Upper lobe of left lung (tissue), 6 donors: ENCODE results near the gene RCCD1. TPM values are rescaled to one million over a fixed set of nuclear protein-coding genes. Genes with fewer than 3 reads are reported as not detected.

Experiments used
- ATAC-seq, 2 donors: fragments of 200-7000 bp; cut with Tn5 transposase; one replicate each; pipeline ENCODE4 v1.9.1; 2022; ENCODE audit warnings: mild to moderate bottlenecking in 2 of 2, moderate library complexity in 2 of 2; ENCODE audit not compliant: low FRiP score in 2 of 2
- DNase-seq, 2 donors: peaks; one replicate each; pipeline ENCODE4 v3.0.0-alpha.2; 2019 to 2020
- H3K27ac ChIP-seq, 4 donors: fragments of 200-600 bp; sonication (generic); one replicate each; pipeline ENCODE4 v1.5.1; 2016 to 2019
- H3K27me3 ChIP-seq, 4 donors: fragments of 200-600 bp; sonication (generic); one replicate each; pipeline ENCODE4 v1.5.1; 2017 to 2019
- H3K36me3 ChIP-seq, 4 donors: fragments of 200-600 bp; sonication (generic); one replicate each; pipeline ENCODE4 v1.5.1; 2016 to 2019
- H3K4me1 ChIP-seq, 4 donors: fragments of 200-600 bp; sonication (generic); one replicate each; pipeline ENCODE4 v1.5.1; 2018 to 2019
- H3K4me3 ChIP-seq, 4 donors: fragments of 200-600 bp; sonication (generic); one replicate each; pipeline ENCODE4 v1.5.1; 2017 to 2019; ENCODE audit warnings: mild to moderate bottlenecking in 2 of 4, moderate library complexity in 1 of 4
- H3K9me3 ChIP-seq, 4 donors: fragments of 200-600 bp; sonication (generic); one replicate each; pipeline ENCODE4 v1.5.1; 2018 to 2019
- CTCF ChIP-seq, 6 experiments: fragments of 450-650 bp in 4 of 6; fragments of 200-600 bp in 2 of 6; sonication (generic) in 2 of 6; IDR thresholded peaks; one replicate each; pipeline ENCODE4 v1.5.1; 2016 to 2019; ENCODE audit warnings: antibody characterized with exemption in 6 of 6
- EP300 ChIP-seq, 4 donors: sonication (generic); formaldehyde crosslinking; IDR thresholded peaks; one replicate each; pipeline ENCODE4 v1.5.1; 2017; ENCODE audit warnings: antibody characterized with exemption in 4 of 4, control low read depth in 2 of 4
- POLR2A ChIP-seq, 4 donors: fragments of 450-650 bp; IDR thresholded peaks; one replicate each; pipeline ENCODE4 v1.5.1; 2016 to 2017; ENCODE audit warnings: antibody characterized with exemption in 4 of 4, mild to moderate bottlenecking in 2 of 4
- POLR2AphosphoS5 ChIP-seq, 2 donors: sonication (generic); formaldehyde crosslinking; IDR thresholded peaks; one replicate each; pipeline ENCODE4 v1.5.1; 2017; ENCODE audit warnings: antibody characterized with exemption in 2 of 2
- WGBS, 2 donors: methylation state at CpG; one replicate each; pipeline ENCODE4 v1.1.5; 2017 to 2018; 5-methylcytosine and 5-hydroxymethylcytosine counted together
- total RNA-seq, 6 donors: library from RNA; depleted of rRNA in 4 of 6; stranded (reverse); fragments of >200 nt in 4 of 6; gene quantifications; one replicate each; pipeline versions ENCODE4 v1.1.0 to v1.2.1, GENCODE V29; 2016 to 2021
- donor health status: DM: no; HTN: no; CAD: no; lungs with moderate emphysema.
- donor health status: DM: no; HTN: yes; CAD: no; lungs with severe emphysema.

The RCCD1 gene
- total RNA-seq, 6 donors from 2014 or later = 3.8 to 21.0 (median 9.4) TPM

GRCh38 chr15:90936823-90937222, 17.9 kb upstream of the RCCD1 start:
- DNase-seq = no peak
- no peak for ATAC-seq
- Histone ChIP-seq H3K27me3 (no peaks in the 10 kb centered on the region), H3K36me3 (peaks cover 26 to 45% (median 38%) of the 10 kb centered on the region in 4 donors), H3K4me3 (no peak overlapping the region), H3K4me1 (peaks cover 30 to 43% (median 31%) of the 10 kb centered on the region in 4 donors), H3K9me3 (no peaks in the 10 kb centered on the region), H3K27ac (no peak overlapping the region)
- WGBS, 2 donors = 82 to 85% methylated on average over 1 of the region's 1 CpG
- no peak for TF ChIP-seq POLR2AphosphoS5 (IDR thresholded peaks at IDR 0.05)
- TF ChIP-seq CTCF (IDR thresholded peaks at IDR 0.05) = no peak
- TF ChIP-seq EP300 (IDR thresholded peaks at IDR 0.05) = no peak
- TF ChIP-seq POLR2A (IDR thresholded peaks at IDR 0.05) = no peak

- H3K4me1 ChIP-seq = peaks cover 21 to 30% (median 25%) of the 10 kb centered on the region in 4 donors
- DNase-seq = no peak
- no peak for ATAC-seq
- no peak overlapping the region for H3K27ac ChIP-seq
- WGBS, 2 donors = 93% methylated on average over 5 of the region's 5 CpGs
- no peaks in the 10 kb centered on the region for H3K27me3 ChIP-seq
- no peak overlapping the region for H3K4me3 ChIP-seq
- no peaks in the 10 kb centered on the region for H3K9me3 ChIP-seq
- TF ChIP-seq POLR2AphosphoS5 (IDR thresholded peaks at IDR 0.05) = no peak
- no peak for TF ChIP-seq EP300 (IDR thresholded peaks at IDR 0.05)
- TF ChIP-seq POLR2A (IDR thresholded peaks at IDR 0.05) = no peak
- TF ChIP-seq CTCF (IDR thresholded peaks at IDR 0.05) = no peak
- H3K36me3 ChIP-seq = peaks cover 38 to 59% (median 52%) of the 10 kb centered on the region in 4 donors
Observed at GRCh38 chr15:90938261-90938660, 16.4 kb upstream of the RCCD1 start.

GRCh38 chr15:90939756-90940155, 14.9 kb upstream of the RCCD1 start:
- Histone ChIP-seq H3K27me3 (no peaks in the 10 kb centered on the region), H3K4me1 (peaks cover 13 to 17% (median 14%) of the 10 kb centered on the region in 4 donors), H3K27ac (no peak overlapping the region), H3K9me3 (no peaks in the 10 kb centered on the region), H3K36me3 (peaks cover 48 to 74% (median 66%) of the 10 kb centered on the region in 4 donors), H3K4me3 (no peak overlapping the region)
- ATAC-seq (no peak), DNase-seq (no peak)
- WGBS, 2 donors = 81 to 82% methylated on average over 6 to 7 of the region's 7 CpGs
- TF ChIP-seq POLR2AphosphoS5 (IDR thresholded peaks at IDR 0.05) (no peak), EP300 (IDR thresholded peaks at IDR 0.05) (no peak), POLR2A (IDR thresholded peaks at IDR 0.05) (no peak)

GRCh38 chr15:90941038-90941437, 13.6 kb upstream of the RCCD1 start:
- ATAC-seq (no peak), DNase-seq (no peak)
- Histone ChIP-seq H3K9me3 (no peaks in the 10 kb centered on the region), H3K36me3 (peaks cover 55 to 85% (median 77%) of the 10 kb centered on the region in 4 donors), H3K4me1 (peaks cover 5 to 8% (median 7%) of the 10 kb centered on the region in 4 donors), H3K27me3 (no peaks in the 10 kb centered on the region), H3K27ac (no peak overlapping the region), H3K4me3 (no peak overlapping the region)
- TF ChIP-seq EP300 (IDR thresholded peaks at IDR 0.05) = no peak
- 100% methylated on average over 4 of the region's 4 CpGs; no CpG with 5 or more reads in 1 of the 2 donors for WGBS, 2 donors

GRCh38 chr15:90942354-90943120, 12.1 kb upstream of the RCCD1 start:
- 91 to 95% methylated on average over 6 to 12 of the region's 12 CpGs for WGBS, 2 donors
- H3K27ac ChIP-seq = no peak overlapping the region
- TF ChIP-seq POLR2AphosphoS5 (IDR thresholded peaks at IDR 0.05) (no peak), CTCF (IDR thresholded peaks at IDR 0.05) (no peak), POLR2A (IDR thresholded peaks at IDR 0.05) (no peak), EP300 (IDR thresholded peaks at IDR 0.05) (no peak)
- no peaks in the 10 kb centered on the region for H3K27me3 ChIP-seq
- H3K36me3 ChIP-seq = peaks cover 68 to 97% (median 90%) of the 10 kb centered on the region in 4 donors
- ATAC-seq (no peak), DNase-seq (no peak)
- H3K4me3 ChIP-seq = no peak overlapping the region
- no peaks in the 10 kb centered on the region for H3K9me3 ChIP-seq
- no peaks in the 10 kb centered on the region for H3K4me1 ChIP-seq
